Upper lobe of right lung (tissue), 1 donor: ENCODE results near the gene FSTL5. TPM values are rescaled to one million over a fixed set of nuclear protein-coding genes. Genes with fewer than 3 reads are reported as not detected.

Experiments used
- ATAC-seq: fragments of 200-7000 bp; cut with Tn5 transposase; one replicate; pipeline ENCODE4 v1.9.1; 2020; ENCODE audit warnings: mild to moderate bottlenecking, moderate library complexity
- DNase-seq: peaks from one replicate; pipeline ENCODE4 v3.0.0-alpha.2; 2020
- H3K27ac ChIP-seq: fragments of 200-600 bp; one replicate; pipeline ENCODE4 v1.8.0; 2022
- H3K27me3 ChIP-seq: fragments of 200-600 bp; one replicate; pipeline ENCODE4 v1.8.0; 2022; ENCODE audit warnings: mild to moderate bottlenecking
- H3K36me3 ChIP-seq: fragments of 200-600 bp; one replicate; pipeline ENCODE4 v1.8.0; 2022
- H3K4me1 ChIP-seq: fragments of 200-600 bp; one replicate; pipeline ENCODE4 v1.8.0; 2022
- H3K4me3 ChIP-seq: fragments of 200-600 bp; one replicate; pipeline ENCODE4 v1.8.0; 2022; ENCODE audit warnings: mild to moderate bottlenecking
- H3K9me3 ChIP-seq: fragments of 200-600 bp; one replicate; pipeline ENCODE4 v1.8.0; 2022
- intact Hi-C: fragments of 100-400 bp; cut with DNase I; formaldehyde crosslinking; loops from one replicate; pipeline ENCODE4 v1.11.0; 2022
- total RNA-seq: library from RNA; stranded (reverse); fragmentation: NEBNext Ultra II Directional; extraction: Animal tissue kit (Norgen Biotek cat#: 25700); gene quantifications from one replicate; pipeline ENCODE4 v1.2.1, GENCODE V29; 2021
- TF ChIP-seq, protein P1 (sequence below): fragments of 200-600 bp; IDR thresholded peaks from one replicate; pipeline ENCODE4 v1.8.0; 2022; ENCODE audit warnings: antibody characterized with exemption
- donor health status: DM: no; HTN: yes; CAD: no; lungs with severe emphysema.

The FSTL5 gene
- total RNA-seq, 1 donor from 2014 or later: 0.12 TPM

- DNase-seq: no peak
These were observed 23.6 kb downstream of the FSTL5 start for GRCh38 chr4:162140051-162140683.

DNA sequence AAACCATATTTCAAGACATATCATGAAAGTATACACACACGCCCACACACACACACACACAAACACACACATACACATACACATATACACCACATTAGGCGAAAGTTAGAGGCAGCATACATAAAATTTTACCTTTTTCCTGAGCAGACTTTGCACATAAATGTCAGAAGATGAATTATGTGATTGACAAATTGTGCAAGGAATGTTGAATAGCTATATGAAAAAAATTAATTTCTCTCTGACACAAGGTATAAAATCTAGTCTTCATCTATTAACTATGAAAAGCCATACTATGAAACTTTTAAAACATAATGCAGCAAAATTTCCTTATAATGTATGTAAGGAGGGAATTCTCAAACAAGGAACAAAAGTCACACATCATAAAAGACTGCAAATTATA, 24.4 kb downstream of the FSTL5 start:
- Histone ChIP-seq H3K9me3 (no peaks in the 10 kb centered on the region), H3K27me3 (no peaks in the 10 kb centered on the region), H3K4me3 (no peak overlapping the region), H3K36me3 (no peaks in the 10 kb centered on the region), H3K27ac (no peak overlapping the region), H3K4me1 (no peaks in the 10 kb centered on the region)
- TF ChIP-seq, protein P1, sequence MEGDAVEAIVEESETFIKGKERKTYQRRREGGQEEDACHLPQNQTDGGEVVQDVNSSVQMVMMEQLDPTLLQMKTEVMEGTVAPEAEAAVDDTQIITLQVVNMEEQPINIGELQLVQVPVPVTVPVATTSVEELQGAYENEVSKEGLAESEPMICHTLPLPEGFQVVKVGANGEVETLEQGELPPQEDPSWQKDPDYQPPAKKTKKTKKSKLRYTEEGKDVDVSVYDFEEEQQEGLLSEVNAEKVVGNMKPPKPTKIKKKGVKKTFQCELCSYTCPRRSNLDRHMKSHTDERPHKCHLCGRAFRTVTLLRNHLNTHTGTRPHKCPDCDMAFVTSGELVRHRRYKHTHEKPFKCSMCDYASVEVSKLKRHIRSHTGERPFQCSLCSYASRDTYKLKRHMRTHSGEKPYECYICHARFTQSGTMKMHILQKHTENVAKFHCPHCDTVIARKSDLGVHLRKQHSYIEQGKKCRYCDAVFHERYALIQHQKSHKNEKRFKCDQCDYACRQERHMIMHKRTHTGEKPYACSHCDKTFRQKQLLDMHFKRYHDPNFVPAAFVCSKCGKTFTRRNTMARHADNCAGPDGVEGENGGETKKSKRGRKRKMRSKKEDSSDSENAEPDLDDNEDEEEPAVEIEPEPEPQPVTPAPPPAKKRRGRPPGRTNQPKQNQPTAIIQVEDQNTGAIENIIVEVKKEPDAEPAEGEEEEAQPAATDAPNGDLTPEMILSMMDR: no peak
- intact Hi-C loops: no loop called here
- no peak for DNase-seq
- ATAC-seq: no peak

More at GRCh38 chr4:162140051-162140683, 23.6 kb downstream of the FSTL5 start:
- no peaks in the 10 kb centered on the region for H3K4me1 ChIP-seq
- no peak overlapping the region for H3K4me3 ChIP-seq
- intact Hi-C loops: no loop called here
- TF ChIP-seq, protein P1: no peak
- H3K27ac ChIP-seq: no peak overlapping the region
- H3K9me3 ChIP-seq: no peaks in the 10 kb centered on the region
- no peaks in the 10 kb centered on the region for H3K27me3 ChIP-seq
- no peaks in the 10 kb centered on the region for H3K36me3 ChIP-seq
- no peak for ATAC-seq

GRCh38 chr4:162131256-162131655, 32.5 kb downstream of the FSTL5 start:
- no peaks in the 10 kb centered on the region for H3K36me3 ChIP-seq
- intact Hi-C loops: no loop called here
- no peaks in the 10 kb centered on the region for H3K27me3 ChIP-seq
- DNase-seq (no peak), ATAC-seq (no peak)
- no peaks in the 10 kb centered on the region for H3K4me1 ChIP-seq
- H3K4me3 ChIP-seq: no peak overlapping the region
- no peaks in the 10 kb centered on the region for H3K9me3 ChIP-seq
- no peak overlapping the region for H3K27ac ChIP-seq
- TF ChIP-seq, protein P1: no peak

- Histone ChIP-seq H3K4me3 (no peak overlapping the region), H3K27ac (no peak overlapping the region), H3K27me3 (no peaks in the 10 kb centered on the region), H3K36me3 (no peaks in the 10 kb centered on the region), H3K4me1 (no peaks in the 10 kb centered on the region), H3K9me3 (no peaks in the 10 kb centered on the region)
- no peak for DNase-seq
- ATAC-seq: no peak
- intact Hi-C loops: no loop called here
- TF ChIP-seq, protein P1: no peak
These were observed 37.1 kb downstream of the FSTL5 start for GRCh38 chr4:162126729-162127128.

DNA sequence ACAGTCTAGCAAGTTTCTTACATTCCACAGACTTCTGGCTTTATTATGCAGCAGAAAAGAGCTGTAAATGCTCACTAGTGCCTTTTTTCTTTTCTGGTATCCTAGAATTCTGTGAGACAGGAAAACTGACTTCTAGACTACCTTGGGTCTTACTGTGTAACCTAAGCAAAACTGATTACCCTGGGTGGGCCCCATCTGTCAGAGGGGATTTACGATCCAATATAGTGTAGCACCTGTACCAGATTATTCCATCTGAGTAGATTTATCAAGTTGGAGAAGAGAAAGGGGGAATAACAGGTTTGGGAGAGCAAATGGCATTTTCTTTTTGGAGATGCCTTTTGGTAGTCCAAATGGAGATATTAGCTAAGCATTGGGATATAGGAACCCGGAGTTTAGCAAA, 46.7 kb downstream of the FSTL5 start:
- Histone ChIP-seq H3K4me1 (no peaks in the 10 kb centered on the region), H3K4me3 (no peak overlapping the region), H3K36me3 (no peaks in the 10 kb centered on the region), H3K27me3 (no peaks in the 10 kb centered on the region), H3K27ac (no peak overlapping the region), H3K9me3 (no peaks in the 10 kb centered on the region)
- no peak for ATAC-seq
- no peak for DNase-seq
- intact Hi-C loops: no loop called here
- TF ChIP-seq, protein P1: no peak
